IMR-90 (cell line): ENCODE measurements around the gene MKS1. TPM values are rescaled to one million over a fixed set of nuclear protein-coding genes. Genes with fewer than 3 reads are reported as not detected.

ENCODE experiments used
- ATAC-seq: fragments of 200-7000 bp; cut with Tn5 transposase; 2 replicates; pipeline ENCODE4 v1.9.1; 2020; ENCODE audit warnings: low read depth, mild to moderate bottlenecking, moderate library complexity
- BruUV-seq: library from RNA; stranded (reverse); fragments of 400-500 nt; replicated peaks from 2 replicates; lab custom pipeline; 2021; lab: Mats Ljungman, UMichigan
- CTCF ChIA-PET: fragments of 300-600 bp; formaldehyde crosslinking; extraction: SDS; loops from one replicate; lab custom pipeline; 2021; ENCODE audit warnings: antibody characterized with exemption; lab: Yijun Ruan, JAX
- POLR2A ChIA-PET: fragments of 300-600 bp; sonication (Branson Sonifier 250); formaldehyde crosslinking; loops from one replicate; lab custom pipeline; 2022; ENCODE audit warnings: antibody characterized with exemption; ENCODE audit not compliant: unreplicated experiment; lab: Charles Lee
- DNase-seq: peaks from one replicate; pipeline ENCODE4 v3.0.0; 2013
- H2AFZ ChIP-seq: replicated peaks from 2 replicates; pipeline ENCODE3; 2013; ENCODE audit warnings: low read length, mild to moderate bottlenecking; ENCODE audit not compliant: poor library complexity
- H2AK5ac ChIP-seq: 2 replicates; pipeline ENCODE4 v1.6.1; 2013; ENCODE audit warnings: low read depth, low read length, inconsistent platforms
- H2AK9ac ChIP-seq: replicated peaks from 2 replicates; pipeline ENCODE3; 2013; ENCODE audit warnings: mild to moderate bottlenecking, low read depth, low read length, moderate library complexity; ENCODE audit not compliant: poor library complexity
- H2BK120ac ChIP-seq: 2 replicates; pipeline ENCODE4 v1.6.1; 2013; ENCODE audit warnings: low read depth, low read length, inconsistent platforms
- H2BK15ac ChIP-seq: 3 replicates; pipeline ENCODE4 v1.6.1; 2013; ENCODE audit warnings: low read depth, low read length, inconsistent platforms
- H2BK20ac ChIP-seq: 2 replicates; pipeline ENCODE4 v1.6.1; 2013; ENCODE audit warnings: low read depth, mild to moderate bottlenecking, inconsistent platforms, low read length, moderate library complexity
- H2BK5ac ChIP-seq: 2 replicates; pipeline ENCODE4 v1.6.1; 2013; ENCODE audit warnings: mild to moderate bottlenecking, low read depth, low read length, inconsistent platforms; ENCODE audit not compliant: poor library complexity, severe bottlenecking
- H3K14ac ChIP-seq: replicated peaks from 2 replicates; pipeline ENCODE4 v1.6.1; 2013; ENCODE audit warnings: low read depth, low read length, inconsistent platforms
- H3K18ac ChIP-seq: 2 replicates; pipeline ENCODE4 v1.6.1; 2013; ENCODE audit warnings: low read depth, low read length, control low read depth
- H3K23ac ChIP-seq: 2 replicates; pipeline ENCODE4 v1.6.1; 2013; ENCODE audit warnings: low read depth, low read length, inconsistent platforms
- H3K27ac ChIP-seq: 2 replicates; pipeline ENCODE4 v1.5.1; 2013; ENCODE audit warnings: mild to moderate bottlenecking, control low read depth, low read length; ENCODE audit not compliant: insufficient read depth
- H3K27me3 ChIP-seq: 2 replicates; pipeline ENCODE4 v1.6.1; 2013; ENCODE audit warnings: low read length; ENCODE audit not compliant: control insufficient read depth, insufficient read depth
- H3K36me3 ChIP-seq: 2 replicates; pipeline ENCODE4 v1.6.1; 2013; ENCODE audit warnings: low read length, mixed read lengths; ENCODE audit not compliant: control insufficient read depth, insufficient read depth
- H3K4ac ChIP-seq: 2 replicates; pipeline ENCODE4 v1.6.1; 2013; ENCODE audit warnings: low read depth, low read length, inconsistent platforms
- H3K4me1 ChIP-seq: 2 replicates; pipeline ENCODE4 v1.6.1; 2013; ENCODE audit warnings: low read length, mixed read lengths; ENCODE audit not compliant: control insufficient read depth, insufficient read depth
- H3K4me2 ChIP-seq: 2 replicates; pipeline ENCODE4 v1.6.1; 2013; ENCODE audit warnings: low read depth, mild to moderate bottlenecking, control low read depth, low read length, moderate library complexity
- H3K4me3 ChIP-seq: 2 replicates; pipeline ENCODE4 v1.5.1; 2013; ENCODE audit warnings: low read depth, mild to moderate bottlenecking, control low read depth, low read length, moderate library complexity; ENCODE audit not compliant: insufficient read depth
- H3K56ac ChIP-seq: 2 replicates; pipeline ENCODE4 v1.6.1; 2013; ENCODE audit warnings: low read length, inconsistent platforms; ENCODE audit not compliant: insufficient read depth; ENCODE audit errors: extremely low read depth
- H3K79me1 ChIP-seq, 2 experiments: 2 replicates each; pipeline ENCODE4 v1.6.1; 2013; ENCODE audit warnings: low read length in 2 of 2, inconsistent platforms in 1 of 2, low read depth in 1 of 2
- H3K9ac ChIP-seq: 2 replicates; pipeline ENCODE4 v1.6.1; 2013; ENCODE audit warnings: low read depth, low read length, control low read depth
- H3K9me1 ChIP-seq: 2 replicates; pipeline ENCODE4 v1.6.1; 2013; ENCODE audit warnings: low read length, inconsistent platforms; ENCODE audit not compliant: insufficient read depth
- H3K9me3 ChIP-seq: 2 replicates; pipeline ENCODE4 v1.6.1; 2013; ENCODE audit warnings: low read length; ENCODE audit not compliant: control insufficient read depth, insufficient read depth
- H4K20me1 ChIP-seq: 2 replicates; pipeline ENCODE4 v1.6.1; 2013; ENCODE audit warnings: low read length, inconsistent platforms; ENCODE audit not compliant: insufficient read depth
- H4K5ac ChIP-seq: 2 replicates; pipeline ENCODE4 v1.6.1; 2013; ENCODE audit warnings: mild to moderate bottlenecking, low read depth, low read length, control low read depth
- H4K8ac ChIP-seq, 2 experiments: 2 replicates each; pipeline ENCODE4 v1.6.1; 2013; ENCODE audit warnings: low read depth in 2 of 2, low read length in 2 of 2, control low read depth in 1 of 2, inconsistent platforms in 1 of 2
- H4K91ac ChIP-seq: 2 replicates; pipeline ENCODE4 v1.6.1; 2013; ENCODE audit warnings: low read depth, low read length, inconsistent platforms; ENCODE audit not compliant: insufficient read depth
- CEBPB ChIP-seq: IDR thresholded peaks from 2 replicates; pipeline ENCODE4 v1.6.1; 2012; ENCODE audit warnings: low read depth, low read length, improper control_type of control experiment
- RFX5 ChIP-seq: IDR thresholded peaks from 2 replicates; pipeline ENCODE4 v1.8.0; 2012; ENCODE audit warnings: low read depth, mild to moderate bottlenecking, low read length, moderate library complexity
- WGBS, 2 experiments: methylation state at CpG; one replicate each; pipeline versions ENCODE4 v1.1.5 to v1.1.7; 2013; ENCODE audit warnings: missing lambda C conversion rate in 2 of 2; ENCODE audit not compliant: insufficient read length in 1 of 2; ENCODE audit errors: extremely low coverage in 2 of 2; 5-methylcytosine and 5-hydroxymethylcytosine counted together
- dilution Hi-C: fragments of 300-500 bp; cut with HindIII; formaldehyde crosslinking; loops from one replicate; pipeline ENCODE4 v1.14.3; 2018; ENCODE audit warnings: low sequenced_read_pairs; ENCODE audit not compliant: unreplicated experiment
- in situ Hi-C: fragments of 300-500 bp; cut with MboI; formaldehyde crosslinking; loops from 3 replicates; pipeline ENCODE4 v1.14.3; 2019; ENCODE audit warnings: low sequenced_read_pairs, inconsistent platforms, mixed read lengths
- intact Hi-C: fragments of 100-400 bp; cut with micrococcal nuclease; formaldehyde crosslinking; loops from 2 replicates; pipeline ENCODE4 v1.10.0; 2022
- polyA plus RNA-seq, 3 experiments: library from polyadenylated mRNA; depleted of rRNA; stranded (reverse); fragments of >200 nt; gene quantifications; 2 replicates each; pipeline ENCODE4 v1.2.3, GENCODE V29; 2012; ENCODE audit warnings: low replicate concordance in 1 of 3
- total RNA-seq: library from RNA; depleted of rRNA; stranded (reverse); fragments of >200 nt; gene quantifications from 2 replicates; pipeline ENCODE4 v1.2.3, GENCODE V29; 2012

MKS1 gene
- total and polyA plus RNA-seq, 2 of the 4 experiments (the other 2 are of a cell fraction), result 11.5 to 13.2 TPM

DNA sequence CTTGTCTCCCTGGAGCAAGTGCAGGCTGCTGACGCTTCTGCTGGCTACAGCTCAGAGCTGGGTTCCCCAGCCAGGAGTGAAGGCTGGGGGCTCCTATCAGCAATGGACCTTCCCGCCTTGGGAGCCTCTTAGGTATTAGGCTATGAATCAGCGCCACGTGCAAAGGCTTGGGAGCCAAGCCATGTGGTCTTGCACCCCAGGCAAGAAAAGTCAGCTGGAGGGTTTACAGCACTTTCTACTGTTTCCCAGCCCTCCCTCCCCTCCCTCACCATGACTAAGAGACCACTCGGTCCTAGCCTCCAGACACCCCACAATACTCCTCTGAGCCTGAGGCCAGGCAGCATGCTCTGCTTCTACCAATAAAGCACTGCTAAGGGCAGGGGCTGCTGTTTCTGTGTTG is 14.3 kb downstream of the MKS1 start:
- 100% methylated on average over 1 of the region's 5 CpGs; no CpG with 5 or more reads in 1 of the 2 experiments for WGBS, 2 experiments
- intact Hi-C loops (no loop called here), dilution Hi-C loops (no loop called here), in situ Hi-C loops (no loop called here)
- no TSS peak for BruUV-seq
- no peak overlapping the region for H3K18ac ChIP-seq
- H3K9me3 ChIP-seq, result no peaks in the 10 kb centered on the region
- no peak overlapping the region for H3K4me3 ChIP-seq
- no peaks in the 10 kb centered on the region for H3K4me1 ChIP-seq
- no peak overlapping the region for H3K23ac ChIP-seq
- no peak overlapping the region for H3K4me2 ChIP-seq
- peaks cover 13% of the 10 kb centered on the region for H3K36me3 ChIP-seq
- H2AK5ac ChIP-seq, result no peak overlapping the region
- no peak overlapping the region for H3K56ac ChIP-seq
- no peak for TF ChIP-seq CEBPB
- TF ChIP-seq RFX5, result no peak
- ATAC-seq (no peak), DNase-seq (no peak)
- no peaks in the 10 kb centered on the region for H3K79me1 ChIP-seq
- no peak overlapping the region for H2BK120ac ChIP-seq
- no peak overlapping the region for H2AK9ac ChIP-seq
- no peak overlapping the region for H3K4ac ChIP-seq
- H3K14ac ChIP-seq, result no peak overlapping the region
- H3K27me3 ChIP-seq, result peaks cover 2% of the 10 kb centered on the region; the same call in 1 of the 2 replicates
- H2AFZ ChIP-seq, result no peak overlapping the region
- no peaks in the 10 kb centered on the region for H4K20me1 ChIP-seq
- no peak overlapping the region for H4K8ac ChIP-seq
- H4K5ac ChIP-seq, result no peak overlapping the region
- H2BK5ac ChIP-seq, result no peak overlapping the region
- H3K9me1 ChIP-seq, result no peaks in the 10 kb centered on the region
- H2BK20ac ChIP-seq, result no peak overlapping the region
- no peak overlapping the region for H4K91ac ChIP-seq
- H3K9ac ChIP-seq, result no peak overlapping the region
- no peak overlapping the region for H3K27ac ChIP-seq
- no peak overlapping the region for H2BK15ac ChIP-seq
- ChIA-PET CTCF (interaction anchor here (0.7 kb wide), 1 partner anchor 29 kb away, joined by 3 read pairs; no protein-coding TSS in a partner anchor), POLR2A (no interaction called here)
